Right forelimb (tissue), 1 donor: ENCODE measurements around the gene ABO.
"Not testable (repeated sequence)": the region's sequence is repeated elsewhere in the genome, so short reads cannot be mapped to it uniquely, and the experiment has no call there.

Experiments used
- DNase-seq: peaks from one replicate; pipeline ENCODE4 v3.0.0-alpha.2; 2018

The ABO gene

DNA sequence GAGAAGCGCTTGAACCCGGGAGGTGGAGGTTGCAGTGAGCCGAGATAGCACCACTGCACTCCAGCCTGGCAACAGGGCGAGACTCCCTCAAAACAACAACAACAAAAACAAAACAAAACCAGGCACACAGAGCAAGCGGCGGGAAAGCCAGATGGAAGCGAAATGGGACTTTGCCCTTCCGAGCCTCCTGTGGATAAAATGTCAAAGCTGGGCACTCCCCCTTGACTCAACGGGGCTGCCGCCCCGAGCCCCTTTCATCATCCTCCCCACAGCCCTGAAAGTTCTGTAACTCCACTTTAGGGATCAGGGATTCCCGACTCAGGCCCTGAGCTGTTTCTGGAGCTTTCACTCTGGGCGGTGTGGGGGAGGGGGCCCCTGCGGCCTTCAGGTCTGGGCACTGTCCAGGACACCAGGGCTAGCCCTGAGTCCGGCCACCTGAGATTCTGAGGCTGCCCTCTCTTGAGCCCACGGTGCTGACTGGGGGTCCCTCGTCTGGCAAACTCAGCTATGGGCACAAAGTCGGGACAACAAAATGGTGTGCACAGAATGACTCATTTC, 35.4 kb downstream of the ABO start:
- no peak for DNase-seq

GRCh38 chr9:133238851-133239532, 36.0 kb downstream of the ABO start:
- DNase-seq: no peak

- peak; percentile 87 for DNase-seq
These were observed 36.6 kb downstream of the ABO start for GRCh38 chr9:133238272-133238850.

DNA sequence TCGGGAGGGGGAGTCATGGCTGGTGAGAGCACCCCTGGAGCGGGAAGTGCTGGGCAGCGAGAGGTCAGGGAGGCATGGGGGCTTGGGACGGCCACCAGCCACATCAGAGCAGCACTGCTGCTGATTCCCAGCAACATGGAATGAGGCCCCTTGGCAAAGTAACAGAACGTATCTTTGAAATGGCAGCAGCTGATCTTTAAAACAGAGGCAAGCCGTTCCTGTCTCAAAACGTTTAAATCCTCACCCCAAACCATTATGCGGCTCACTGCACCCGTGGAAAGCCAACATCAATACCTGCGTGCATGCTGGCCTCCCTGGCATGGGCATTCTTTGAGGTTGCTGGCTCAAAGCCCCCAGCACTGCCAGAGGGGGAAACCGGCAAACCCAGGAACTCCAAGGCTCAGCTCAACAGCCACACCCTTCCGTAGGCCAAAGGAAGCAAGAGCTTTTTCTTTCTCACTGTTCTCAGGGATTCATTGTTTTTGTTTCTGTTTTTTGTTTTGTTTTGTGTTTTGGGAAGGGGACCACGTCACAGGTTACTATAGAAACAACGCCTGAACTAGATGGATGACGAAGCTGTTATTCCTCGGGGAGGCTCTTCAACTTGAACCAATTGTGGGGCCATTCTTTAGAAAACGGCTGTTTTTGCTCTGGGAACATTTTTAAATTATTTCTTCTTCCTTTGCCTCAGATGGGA, 37.8 kb downstream of the ABO start:
- DNase-seq: peak; percentile 55

DNA sequence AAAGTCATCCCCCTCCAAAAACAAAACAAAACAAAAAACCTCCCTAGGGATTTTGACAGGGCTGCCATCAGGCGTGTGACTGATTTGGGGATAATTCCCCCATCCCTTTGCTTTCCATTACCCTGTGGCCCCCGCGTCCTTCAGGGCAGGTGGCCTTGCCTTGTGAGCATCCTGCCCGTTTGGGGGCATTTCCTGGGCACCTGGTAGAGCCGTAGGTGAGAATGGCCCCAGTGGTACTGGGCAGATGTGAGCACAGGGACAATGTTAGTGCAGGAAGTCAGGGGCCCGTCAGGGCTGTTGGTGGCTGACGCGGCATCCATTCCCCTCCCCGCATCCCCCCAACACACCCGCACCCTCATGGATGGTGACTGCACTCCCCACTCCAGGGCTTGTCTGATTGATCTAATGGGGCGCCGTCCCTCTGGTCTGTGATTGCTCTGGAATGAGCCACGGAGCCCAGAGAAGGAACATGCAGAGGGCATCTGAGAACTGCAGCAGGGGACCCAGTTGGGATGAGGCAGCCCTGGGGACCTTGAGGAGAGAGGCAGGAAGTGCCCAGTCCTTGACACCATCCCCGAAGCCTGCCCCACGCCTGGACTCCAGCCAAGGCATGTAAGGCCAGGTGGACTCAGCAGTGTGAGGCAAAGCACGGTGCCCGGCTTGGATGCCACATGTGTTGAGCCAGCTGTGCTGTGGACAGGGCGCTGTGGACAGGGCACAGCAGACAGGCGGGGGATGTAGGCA, 38.5 kb downstream of the ABO start:
- not testable (repeated sequence) for DNase-seq

DNA sequence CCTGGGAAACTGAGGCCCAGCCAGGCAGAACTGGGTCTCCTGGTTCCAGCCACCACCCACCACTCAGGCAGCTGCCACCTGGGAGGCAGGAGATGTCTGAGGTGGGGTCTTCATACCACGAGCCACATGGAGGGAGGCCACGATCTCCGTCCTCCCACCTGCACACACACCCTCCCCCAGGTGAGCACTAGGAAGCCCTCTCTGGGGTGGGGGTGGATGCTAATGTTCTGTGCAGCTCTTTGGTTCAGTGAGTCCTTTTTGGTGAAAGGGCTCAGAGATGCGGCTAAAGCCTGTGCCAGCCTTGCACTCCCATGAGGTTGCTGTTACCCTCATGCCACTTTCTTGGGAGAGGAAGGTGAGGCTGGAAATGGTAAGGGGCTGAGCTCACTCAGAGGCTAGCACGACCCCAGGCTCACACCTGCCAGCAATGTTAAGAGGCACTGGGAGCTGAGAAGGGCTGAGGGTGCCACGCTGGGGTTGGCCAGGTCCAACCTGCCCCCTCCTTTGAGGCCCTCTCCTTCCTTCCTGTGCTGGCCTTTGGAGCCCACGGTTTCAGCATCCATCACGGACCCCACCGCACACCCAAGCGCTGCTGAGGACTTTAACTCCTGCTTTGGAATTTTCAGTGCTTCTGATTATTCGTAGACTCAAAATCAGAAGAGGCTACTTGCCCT, 39.3 kb downstream of the ABO start:
- DNase-seq: no peak

- no peak for DNase-seq
These were observed 40.3 kb downstream of the ABO start for GRCh38 chr9:133234577-133235322.

DNA sequence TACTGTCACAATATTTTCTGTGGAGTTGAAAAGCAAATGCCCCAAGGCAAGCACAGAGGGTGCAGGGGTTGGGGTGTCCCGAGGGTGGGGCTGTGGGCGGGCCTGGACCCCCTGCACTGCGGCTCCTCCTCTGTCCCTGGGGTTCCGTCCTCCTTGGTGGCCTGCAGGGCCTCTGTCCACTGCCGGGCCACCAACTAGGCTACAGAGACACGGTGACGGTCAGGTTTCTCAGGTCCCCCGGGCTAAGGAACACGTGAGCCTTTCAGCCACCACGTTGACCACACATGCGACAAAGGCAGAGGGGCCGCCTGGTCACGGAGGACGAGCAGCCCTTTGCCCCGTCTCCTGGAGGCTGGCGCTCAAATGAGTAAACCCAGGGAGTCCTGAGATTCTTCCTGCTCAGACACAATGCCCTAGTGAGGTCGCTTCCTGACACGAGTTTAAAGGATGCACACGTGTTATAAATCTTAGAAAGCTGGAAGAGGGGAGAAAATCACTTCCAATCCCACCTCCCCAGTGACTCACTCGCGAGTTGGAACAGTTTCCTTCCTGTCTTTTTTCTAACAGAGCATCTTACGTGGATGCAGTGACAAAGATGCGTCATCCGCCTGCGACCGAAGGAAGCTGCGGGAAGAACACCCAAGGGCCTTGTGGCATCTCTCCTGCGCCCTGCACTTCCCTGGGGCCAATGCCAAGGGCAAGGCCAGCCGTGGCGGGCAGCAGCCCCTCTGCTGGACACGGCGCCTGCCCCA, 41.1 kb downstream of the ABO start:
- no peak for DNase-seq

- not testable (repeated sequence) for DNase-seq
These were observed 43.0 kb downstream of the ABO start for GRCh38 chr9:133231934-133232568.

GRCh38 chr9:133230514-133230913, 44.5 kb downstream of the ABO start:
- DNase-seq: not testable (repeated sequence)

DNA sequence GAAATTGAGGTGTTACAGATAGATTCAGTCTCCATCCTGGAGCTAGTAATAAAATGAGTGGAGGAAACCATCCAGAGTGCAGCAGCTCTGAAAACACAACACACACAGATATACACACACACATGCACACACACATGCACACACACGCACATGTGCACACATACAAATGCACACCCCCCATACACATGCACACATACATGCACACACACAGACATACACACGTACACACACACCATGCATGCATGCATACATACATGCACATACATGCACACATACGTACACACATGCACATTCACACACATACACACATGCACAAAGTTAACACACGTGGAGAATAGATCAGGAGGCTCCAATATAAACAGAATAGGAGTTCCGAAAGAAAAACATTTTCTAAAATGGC, 44.9 kb downstream of the ABO start:
- DNase-seq: no peak

DNA sequence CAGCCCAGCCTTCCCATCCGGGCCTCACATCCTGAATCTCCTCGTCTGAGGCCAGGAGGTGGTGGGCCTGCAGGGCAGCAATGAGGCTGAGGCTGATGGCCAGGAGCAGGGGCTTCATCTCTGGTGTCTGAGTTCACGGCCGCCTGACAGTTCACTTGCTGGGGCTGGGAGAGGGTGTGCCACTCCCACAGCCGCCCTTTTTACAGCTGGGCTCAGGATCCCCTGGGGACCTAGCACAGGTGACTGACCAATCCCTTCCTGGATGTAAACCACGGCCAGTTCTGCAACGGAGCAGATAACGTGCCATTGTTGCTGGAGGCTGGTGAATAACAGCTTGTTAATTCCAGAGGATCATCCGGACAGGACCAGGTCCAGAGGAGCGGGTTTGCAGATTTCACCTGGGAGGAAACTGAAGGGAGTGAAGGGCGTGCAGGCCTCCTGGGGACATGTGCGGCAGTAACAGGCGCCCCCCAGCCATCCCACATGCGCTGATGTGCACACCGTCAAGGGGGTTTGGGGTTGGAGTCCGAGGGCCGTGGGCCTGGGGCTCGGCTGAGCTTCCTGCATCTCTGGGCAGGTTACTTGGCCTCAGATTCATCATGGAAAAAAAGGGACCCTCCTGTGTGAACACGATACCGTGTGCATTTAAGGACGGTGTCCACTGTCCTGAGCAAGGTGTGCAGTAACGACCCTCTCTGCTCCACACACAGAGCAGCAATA, 46.4 kb downstream of the ABO start:
- DNase-seq: not testable (repeated sequence)

GRCh38 chr9:133227996-133228395, 47.0 kb downstream of the ABO start:
- not testable (repeated sequence) for DNase-seq

DNA sequence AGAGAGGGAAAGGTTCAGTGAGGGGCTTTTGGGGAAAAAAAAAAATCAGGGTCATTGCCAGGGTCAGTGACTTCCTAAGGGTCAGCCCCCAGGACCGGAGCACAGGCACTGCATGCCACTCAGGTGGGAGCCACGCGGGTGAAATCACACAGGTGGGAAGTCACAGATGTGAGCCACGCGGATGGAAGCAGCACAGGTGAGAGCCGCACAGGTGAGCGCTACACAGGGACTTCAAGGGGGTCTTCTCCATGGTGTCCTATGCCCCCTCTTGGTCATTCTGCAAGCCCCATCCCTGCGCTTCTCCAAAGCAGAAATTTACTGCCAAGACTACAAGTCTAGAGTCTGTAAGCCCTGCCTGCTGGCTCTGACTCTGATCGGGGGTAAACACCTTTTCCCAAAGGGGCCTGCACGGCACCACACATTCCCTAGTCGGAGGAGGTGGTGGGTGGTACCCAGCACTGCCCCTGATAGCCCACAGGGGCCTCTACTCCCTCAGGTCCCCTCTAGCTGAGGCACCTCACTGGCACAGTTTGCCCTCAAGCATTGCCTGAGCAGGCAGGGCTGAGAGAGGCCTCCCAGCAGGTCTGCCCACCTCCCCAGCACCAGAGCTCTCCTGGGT, 47.6 kb downstream of the ABO start:
- no peak for DNase-seq

GRCh38 chr9:133226219-133227171, 48.5 kb downstream of the ABO start:
- DNase-seq: no peak

GRCh38 chr9:133225171-133226011, 49.6 kb downstream of the ABO start:
- DNase-seq: no peak

- no peak for DNase-seq
These were observed 50.2 kb downstream of the ABO start for GRCh38 chr9:133224762-133225161.
